ENCODE data around the gene RCSD1. TPM values are rescaled to one million over a fixed set of nuclear protein-coding genes. Genes with fewer than 3 reads are reported as not detected.

Gene RCSD1
- total RNA-seq, 4 donors from 2014 or later: 2.4 to 8.7 (median 4.4) TPM

DNA sequence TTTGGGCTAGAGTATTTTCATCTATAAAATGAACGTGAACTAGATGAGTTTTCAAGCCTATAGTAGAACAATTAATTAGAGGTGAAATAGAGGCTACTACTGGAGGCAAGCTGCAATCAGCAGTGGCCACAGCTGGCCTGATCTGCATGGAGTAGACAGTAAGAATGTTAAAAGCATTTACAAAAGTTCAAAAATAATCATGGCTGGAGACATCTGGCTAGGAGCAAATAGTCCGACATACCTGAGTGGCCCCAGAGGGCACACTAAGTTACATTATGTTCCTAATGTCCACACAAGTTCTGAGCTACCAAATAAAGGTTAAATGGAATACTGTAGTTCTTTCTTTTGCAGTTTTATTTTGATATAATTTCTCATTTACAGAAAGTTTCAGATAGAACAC is 119.7 kb downstream of the RCSD1 start:
- intact Hi-C loops (cut with DNase I; ENCODE audit: low total_unique reads): no loop called here
- 78 to 84% methylated on average over 2 of the region's 2 CpGs for WGBS, 2 donors
- no peak overlapping the region for H3K4me3 ChIP-seq (ENCODE audit: low read depth, poor library complexity, severe bottlenecking)
- no peak for TF ChIP-seq POLR2A (IDR thresholded peaks at IDR 0.05)
- TF ChIP-seq, protein P1, sequence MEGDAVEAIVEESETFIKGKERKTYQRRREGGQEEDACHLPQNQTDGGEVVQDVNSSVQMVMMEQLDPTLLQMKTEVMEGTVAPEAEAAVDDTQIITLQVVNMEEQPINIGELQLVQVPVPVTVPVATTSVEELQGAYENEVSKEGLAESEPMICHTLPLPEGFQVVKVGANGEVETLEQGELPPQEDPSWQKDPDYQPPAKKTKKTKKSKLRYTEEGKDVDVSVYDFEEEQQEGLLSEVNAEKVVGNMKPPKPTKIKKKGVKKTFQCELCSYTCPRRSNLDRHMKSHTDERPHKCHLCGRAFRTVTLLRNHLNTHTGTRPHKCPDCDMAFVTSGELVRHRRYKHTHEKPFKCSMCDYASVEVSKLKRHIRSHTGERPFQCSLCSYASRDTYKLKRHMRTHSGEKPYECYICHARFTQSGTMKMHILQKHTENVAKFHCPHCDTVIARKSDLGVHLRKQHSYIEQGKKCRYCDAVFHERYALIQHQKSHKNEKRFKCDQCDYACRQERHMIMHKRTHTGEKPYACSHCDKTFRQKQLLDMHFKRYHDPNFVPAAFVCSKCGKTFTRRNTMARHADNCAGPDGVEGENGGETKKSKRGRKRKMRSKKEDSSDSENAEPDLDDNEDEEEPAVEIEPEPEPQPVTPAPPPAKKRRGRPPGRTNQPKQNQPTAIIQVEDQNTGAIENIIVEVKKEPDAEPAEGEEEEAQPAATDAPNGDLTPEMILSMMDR (IDR thresholded peaks at IDR 0.05): no peak
- no peak for DNase-seq (ENCODE audit: low spot score in 2 of 2)

DNA sequence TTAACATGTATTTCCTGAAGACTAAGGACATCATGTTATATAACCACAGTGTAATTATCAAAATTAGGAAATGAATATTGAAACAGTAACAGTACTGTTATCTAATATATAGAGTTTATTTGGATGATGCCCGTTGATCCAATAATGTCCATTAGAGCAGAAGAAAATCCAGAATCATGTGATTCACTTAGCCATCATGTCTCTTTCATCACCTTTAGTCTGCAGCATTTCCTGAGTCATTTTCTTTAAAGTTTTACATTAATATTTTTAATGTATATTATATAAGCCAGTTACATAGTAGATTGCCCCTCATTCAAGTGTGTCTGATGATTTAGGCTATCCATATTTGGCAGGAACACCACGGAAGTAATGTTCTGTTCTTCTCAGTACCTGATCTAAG is 120.6 kb downstream of the RCSD1 start:
- no peak for DNase-seq (ENCODE audit: low spot score in 2 of 2)
- intact Hi-C loops (cut with DNase I; ENCODE audit: low total_unique reads): no loop called here
- TF ChIP-seq POLR2A (IDR thresholded peaks at IDR 0.05): no peak
- TF ChIP-seq, protein P1 (IDR thresholded peaks at IDR 0.05): no peak
- H3K4me3 ChIP-seq (ENCODE audit: low read depth, poor library complexity, severe bottlenecking): no peak overlapping the region
- 95 to 97% methylated on average over 2 of the region's 2 CpGs for WGBS, 2 donors

DNA sequence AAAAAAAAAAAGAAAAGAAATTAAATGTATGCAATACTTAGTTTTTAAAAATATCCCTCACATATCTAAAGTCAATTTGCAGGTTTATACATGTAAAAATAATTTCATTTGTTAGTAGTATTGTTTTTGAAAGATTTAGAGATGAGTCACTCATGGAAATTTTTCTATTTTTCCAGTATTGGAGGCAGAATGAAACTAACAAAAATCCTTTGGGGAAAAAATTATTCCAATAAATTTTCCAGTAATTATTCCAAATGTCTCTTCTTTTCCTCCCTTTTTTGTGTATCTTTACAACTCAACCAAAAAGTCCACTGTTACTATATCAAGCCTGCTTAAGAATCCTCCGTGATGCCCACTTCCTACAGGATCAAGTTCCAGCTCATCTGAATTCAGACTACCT is 121.6 kb downstream of the RCSD1 start:
- H3K4me3 ChIP-seq (ENCODE audit: low read depth, poor library complexity, severe bottlenecking): no peak overlapping the region
- DNase-seq (ENCODE audit: low spot score in 2 of 2): no peak
- WGBS, 2 donors: 63 to 65% methylated on average over 1 of the region's 1 CpG
- TF ChIP-seq POLR2A (IDR thresholded peaks at IDR 0.05): no peak
- TF ChIP-seq, protein P1 (IDR thresholded peaks at IDR 0.05): no peak
- intact Hi-C loops (cut with DNase I; ENCODE audit: low total_unique reads): no loop called here

DNA sequence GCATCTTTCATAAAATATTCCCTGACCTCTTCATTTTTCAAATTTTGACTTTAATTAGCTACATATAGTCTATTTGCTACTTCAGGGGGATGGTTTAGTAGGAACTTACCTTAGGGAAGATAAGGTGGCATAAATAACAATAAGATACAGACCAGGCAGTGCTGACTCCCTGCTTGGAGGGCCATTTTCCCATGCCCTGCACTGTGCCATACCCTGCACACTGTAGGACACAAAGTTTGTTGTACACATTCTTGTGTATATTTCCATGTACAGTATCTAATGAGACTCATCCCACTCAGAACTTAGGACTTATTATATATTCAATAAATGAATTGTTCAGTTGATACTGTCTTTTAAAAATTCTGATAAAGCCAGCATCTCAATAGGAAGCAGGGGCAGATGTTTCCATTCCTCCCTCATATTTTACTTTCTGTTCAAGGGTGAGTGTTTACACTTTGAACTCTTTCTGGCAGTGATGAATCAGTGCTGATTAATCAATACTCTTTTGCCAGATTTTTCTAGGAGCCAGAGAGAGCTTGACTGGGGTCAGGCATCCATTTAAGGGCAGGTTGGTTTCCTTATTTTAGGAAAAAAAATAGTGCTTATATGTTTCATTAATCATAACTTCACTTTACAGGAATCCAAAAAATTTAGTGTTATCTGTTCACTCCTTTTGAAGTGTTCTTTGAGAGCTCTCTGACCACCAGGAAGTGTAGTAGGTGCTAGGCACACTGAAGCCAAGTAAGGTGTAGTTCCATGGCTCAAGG is 122.4 kb downstream of the RCSD1 start:
- TF ChIP-seq, protein P1 (IDR thresholded peaks at IDR 0.05): no peak
- no peak for TF ChIP-seq POLR2A (IDR thresholded peaks at IDR 0.05)
- intact Hi-C loops (cut with DNase I; ENCODE audit: low total_unique reads): no loop called here
- H3K4me3 ChIP-seq (ENCODE audit: low read depth, poor library complexity, severe bottlenecking): no peak overlapping the region
- DNase-seq (ENCODE audit: low spot score in 2 of 2): no peak

DNA sequence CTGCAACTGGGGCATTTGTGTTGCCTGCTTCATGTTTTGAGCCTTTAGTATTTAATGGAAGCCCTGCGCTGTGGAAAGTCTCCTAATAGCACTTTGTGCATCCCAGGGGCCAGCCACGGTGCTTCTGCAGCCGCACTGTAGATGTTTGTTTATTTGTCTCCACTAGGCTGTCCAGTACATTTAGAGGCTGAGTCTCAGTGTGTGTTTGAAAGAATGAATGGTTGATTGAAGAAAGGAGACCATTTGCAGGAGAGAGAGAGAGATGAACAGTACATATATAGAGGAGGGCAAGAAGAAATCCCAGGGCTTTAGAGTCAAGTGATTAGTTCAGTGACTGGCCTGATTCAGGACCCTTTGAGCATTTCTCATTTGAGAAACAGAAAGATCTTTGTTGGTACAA is 125.6 kb downstream of the RCSD1 start:
- WGBS, 2 donors: 82 to 84% methylated on average over 3 of the region's 3 CpGs
- intact Hi-C loops (cut with DNase I; ENCODE audit: low total_unique reads): no loop called here
- no peak for DNase-seq (ENCODE audit: low spot score in 2 of 2)

More for the DNA sequence above, 125.6 kb downstream of the RCSD1 start:
- no peak for TF ChIP-seq POLR2A (IDR thresholded peaks at IDR 0.05)
- TF ChIP-seq, protein P1 (IDR thresholded peaks at IDR 0.05): no peak
- no peak overlapping the region for H3K4me3 ChIP-seq (ENCODE audit: low read depth, poor library complexity, severe bottlenecking)

Other genes with a start within 250 kb of the RCSD1 start
- under 1 TPM in 3 of 4 donors, not detected in 1; 0.27 to 0.61 (median 0.58) TPM for gene CD247, start 111.7 kb upstream of the RCSD1 start, total RNA-seq
- 100 to 1,000 TPM; 196 to 467 (median 339) TPM for gene CREG1, start 76.5 kb upstream of the RCSD1 start, total RNA-seq
- gene MPZL1, start 91.8 kb downstream of the RCSD1 start, total RNA-seq: 10 to 100 TPM; 24.9 to 54.6 (median 30.9) TPM

Data from lower leg skin (tissue), 4 donors.